Stomach (tissue), 4 donors: Measurements from ENCODE around the gene SPOUT1.

Experiments used
- CTCF ChIP-seq, 7 experiments: fragments of 450-650 bp in 4 of 7; fragments of 200-600 bp in 3 of 7; sonication (generic) in 3 of 7; IDR thresholded peaks; one replicate each; pipeline ENCODE4 v1.5.1; 2016 to 2019; ENCODE audit warnings: antibody characterized with exemption in 7 of 7, control low read depth in 2 of 7, mild to moderate bottlenecking in 1 of 7
- EP300 ChIP-seq: sonication (generic); formaldehyde crosslinking; IDR thresholded peaks from one replicate; pipeline ENCODE4 v1.6.1; 2017; ENCODE audit warnings: antibody characterized with exemption
- POLR2A ChIP-seq, 4 donors: fragments of 450-650 bp; IDR thresholded peaks; one replicate each; pipeline ENCODE4 v1.6.1; 2016; ENCODE audit warnings: antibody characterized with exemption in 4 of 4, control low read depth in 2 of 4, mild to moderate bottlenecking in 1 of 4, moderate library complexity in 1 of 4
- POLR2AphosphoS5 ChIP-seq, 3 donors: sonication (generic); formaldehyde crosslinking; IDR thresholded peaks; one replicate each; pipeline ENCODE4 v1.6.1; 2016; ENCODE audit warnings: antibody characterized with exemption in 3 of 3

DNA sequence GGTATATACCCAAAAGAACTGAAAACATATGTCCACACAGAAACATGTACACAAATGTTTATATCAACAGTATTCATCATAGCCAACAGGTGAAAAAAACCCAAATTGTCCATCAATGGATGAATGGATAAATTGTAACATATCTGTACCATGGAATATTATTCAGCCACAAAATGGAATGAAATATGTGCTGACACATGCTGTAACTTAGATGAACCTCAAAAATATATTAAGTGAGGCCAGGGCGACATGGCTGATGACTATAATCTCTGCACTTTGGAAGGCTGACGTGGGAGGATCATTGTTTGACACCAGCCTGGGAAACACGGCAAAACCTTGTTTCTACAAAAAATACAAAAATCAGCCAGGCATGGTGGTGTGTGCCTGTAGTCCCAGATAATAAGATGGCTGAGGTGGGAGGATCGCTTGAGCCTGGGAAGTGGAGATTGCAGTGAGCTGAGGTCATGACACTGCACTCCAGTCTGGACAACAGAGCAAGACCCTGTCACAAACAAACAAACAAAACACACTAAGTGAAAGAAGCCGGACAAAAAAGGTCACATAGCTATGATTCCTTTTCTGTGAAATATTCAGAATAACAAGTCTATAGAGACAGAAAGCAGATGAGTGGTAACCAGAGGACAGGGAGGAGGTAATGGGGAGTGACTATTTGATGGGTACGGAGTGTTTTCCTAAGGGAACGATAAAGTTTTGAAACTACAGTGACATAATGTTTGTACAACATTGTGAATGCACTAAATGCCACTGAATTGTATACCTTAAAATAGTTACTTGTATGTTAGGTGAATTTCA, 40.7 kb upstream of the SPOUT1 start:
- TF ChIP-seq POLR2AphosphoS5 (IDR thresholded peaks at IDR 0.05) (no peak), CTCF (IDR thresholded peaks at IDR 0.05) (no peak), POLR2A (IDR thresholded peaks at IDR 0.05) (no peak), EP300 (no peak)
